NCI-H1694 treated with DMSO at 0.1 percent for 48 hours (cell line): Measurements from ENCODE around the gene RAB3D.
"Not testable (repeated sequence)": the region's sequence is repeated elsewhere in the genome, so short reads cannot be mapped to it uniquely, and the experiment has no call there.

Source experiments
- DNase-seq: peaks from one replicate; lab custom pipeline; 2025; lab: John Stamatoyannopoulos, UW

Gene RAB3D

DNA sequence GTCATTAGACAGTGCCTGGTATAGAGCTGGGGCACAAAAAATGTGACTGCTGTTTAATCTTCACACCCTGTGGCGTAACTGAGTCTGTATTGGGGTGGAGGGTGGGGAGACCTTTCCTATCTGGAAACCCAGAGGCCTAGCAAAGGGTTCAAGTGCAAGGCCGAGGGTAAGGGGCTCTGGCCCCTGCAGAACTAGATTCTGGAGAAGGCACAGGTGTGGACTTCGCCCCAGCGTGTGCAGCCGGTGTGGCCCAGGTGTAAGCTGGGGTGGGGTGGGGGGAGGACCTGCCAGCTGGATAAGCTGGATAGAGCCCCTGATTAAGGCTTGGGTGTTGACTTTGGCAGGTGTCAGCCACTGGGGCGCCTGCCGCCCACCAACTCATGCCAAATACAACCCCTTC is 1.3 kb downstream of the RAB3D start:
- no peak for DNase-seq

DNA sequence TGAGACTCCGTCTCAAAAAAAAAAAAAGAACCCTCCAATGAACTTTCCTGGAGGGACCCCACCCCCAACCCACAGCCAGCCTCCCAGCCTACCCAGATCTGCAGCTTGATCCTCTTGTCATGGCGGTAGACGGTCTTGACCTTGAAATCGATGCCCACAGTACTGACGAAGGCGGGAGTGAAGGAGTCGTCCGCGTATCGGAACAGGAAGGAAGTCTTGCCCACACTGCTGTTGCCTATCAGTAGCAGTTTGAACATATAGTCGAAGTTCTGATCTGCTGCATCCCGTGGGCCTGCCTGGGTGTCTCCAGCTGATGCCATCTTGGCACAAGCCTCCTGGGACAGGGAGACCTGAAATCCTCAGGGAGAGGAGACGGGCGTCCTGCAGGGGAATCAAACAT is 2.4 kb downstream of the RAB3D start:
- DNase-seq: no peak

DNA sequence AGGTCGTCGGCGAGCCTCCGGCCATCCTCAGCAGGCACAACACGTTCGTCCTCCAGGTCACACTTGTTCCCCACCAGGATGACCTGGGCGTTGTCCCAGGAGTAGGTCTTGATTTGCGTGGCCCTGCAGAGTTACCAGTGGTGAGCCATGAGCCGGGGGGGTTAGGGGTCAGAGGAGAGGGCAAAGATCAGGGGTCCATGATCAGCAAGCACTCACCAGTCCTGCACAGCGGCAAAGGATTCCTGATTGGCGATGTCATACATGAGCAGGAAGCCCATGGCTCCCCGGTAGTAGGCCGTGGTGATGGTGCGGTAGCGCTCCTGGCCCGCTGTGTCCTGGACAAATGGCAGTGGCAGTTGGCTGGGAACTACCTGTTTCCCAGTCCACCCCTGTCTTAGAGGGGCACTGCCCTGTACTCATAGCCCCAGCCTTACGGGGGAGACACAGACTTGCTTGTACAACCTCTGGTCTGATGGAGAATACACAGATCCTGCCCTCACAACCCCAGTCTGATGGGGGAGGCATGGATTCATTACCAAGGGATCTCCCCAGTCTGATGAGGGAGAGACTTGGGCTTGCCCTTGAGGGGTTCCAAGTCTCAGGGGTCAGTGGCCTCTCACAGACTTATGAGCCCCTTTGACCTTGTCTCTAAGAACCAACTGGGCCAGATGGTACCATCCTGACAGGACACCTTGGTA is 3.9 kb downstream of the RAB3D start:
- no peak for DNase-seq

GRCh38 chr19:11333838-11334237 is 5.6 kb downstream of the RAB3D start:
- DNase-seq: not testable (repeated sequence)

DNA sequence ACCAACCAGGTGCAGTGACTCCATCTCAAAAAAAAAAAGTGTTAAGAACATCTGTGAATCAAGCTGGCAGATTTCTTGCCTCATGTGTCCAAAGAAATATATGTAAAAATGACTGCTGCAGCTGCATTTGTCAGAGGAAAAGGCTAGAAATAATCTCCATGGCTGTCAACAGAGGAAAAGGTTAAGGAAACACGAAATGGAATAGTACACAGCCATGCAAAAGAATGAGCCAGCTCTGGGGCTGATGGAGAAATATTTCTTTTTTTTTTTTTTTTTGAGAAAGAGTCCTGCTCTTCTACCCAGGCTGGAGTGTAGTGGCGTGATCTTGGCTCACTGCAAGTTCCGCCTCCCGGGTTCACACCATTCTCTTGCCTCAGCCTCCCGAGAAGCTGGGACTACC is 6.6 kb downstream of the RAB3D start:
- no peak for DNase-seq

DNA sequence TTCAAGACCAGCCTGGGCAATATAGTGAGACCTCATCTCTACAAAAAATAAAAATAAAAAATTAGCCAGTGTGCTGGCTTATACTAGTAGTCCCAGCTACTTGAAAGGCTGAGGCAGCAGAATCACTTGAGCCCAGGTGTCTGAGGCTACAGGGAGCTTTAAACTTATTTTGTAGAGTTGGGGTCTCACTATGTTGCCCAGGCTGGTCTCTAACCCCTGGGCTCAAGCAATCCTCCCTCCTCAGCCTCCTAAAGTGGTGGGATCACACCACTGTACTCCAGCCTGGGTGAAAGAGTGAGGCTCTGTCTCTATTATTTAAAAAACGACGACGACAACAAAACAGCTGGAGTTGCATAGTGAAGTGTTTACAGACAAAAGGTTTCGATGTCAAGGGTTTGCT is 8.0 kb downstream of the RAB3D start:
- no peak for DNase-seq

DNA sequence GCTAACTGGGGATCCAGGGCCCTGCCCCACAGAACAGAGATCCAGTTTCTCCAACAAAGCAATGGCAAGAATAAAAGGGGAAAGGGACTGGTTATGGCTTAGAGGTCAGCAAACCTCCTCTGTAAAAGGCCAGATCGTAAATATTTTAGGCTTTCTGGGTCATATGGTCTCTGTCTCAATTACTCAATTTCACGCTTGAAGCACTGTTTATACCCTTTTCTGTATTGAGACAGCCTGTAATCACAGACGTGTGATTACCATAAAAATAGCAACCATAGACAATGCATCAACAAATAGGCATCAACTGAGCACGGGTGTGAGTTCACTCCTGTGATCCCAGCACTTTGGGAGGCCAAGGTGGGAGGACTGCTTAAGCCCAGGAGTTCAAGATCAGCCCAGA is 9.3 kb downstream of the RAB3D start:
- no peak for DNase-seq

- no peak for DNase-seq
These were observed 13.9 kb downstream of the RAB3D start for GRCh38 chr19:11325544-11325943.

DNA sequence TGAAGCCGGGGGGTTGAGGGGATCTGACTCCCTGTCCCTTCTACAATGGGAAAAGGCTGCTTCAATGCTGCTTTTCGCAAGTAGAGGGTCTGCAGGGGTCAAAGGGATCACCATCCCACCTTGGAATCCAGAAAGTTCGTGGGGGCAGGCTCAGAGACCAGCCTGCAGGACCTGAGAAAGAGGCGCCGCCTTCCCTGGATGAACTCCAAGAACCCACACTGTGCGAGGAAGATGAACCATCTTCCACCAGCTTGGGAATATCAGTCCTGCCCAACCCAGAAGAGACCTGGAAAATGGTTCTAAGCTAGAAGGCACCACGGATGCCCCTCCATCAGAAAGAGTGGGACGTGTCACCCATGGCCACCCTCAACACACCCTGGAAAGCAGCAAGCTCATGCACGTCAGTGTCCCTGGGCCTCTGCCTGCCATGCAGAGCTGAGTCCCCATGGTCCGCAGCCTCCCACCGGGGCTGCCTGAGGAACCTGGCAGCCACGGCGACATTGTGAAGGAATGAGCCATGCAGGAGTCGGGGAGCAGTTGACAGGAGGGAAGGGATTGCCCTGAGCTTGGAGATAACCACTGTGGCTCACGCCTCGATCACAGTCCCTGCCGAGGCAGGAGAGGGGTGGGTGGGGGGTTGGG is 14.6 kb downstream of the RAB3D start:
- DNase-seq: no peak

- peak; percentile 66 for DNase-seq
These were observed 15.3 kb downstream of the RAB3D start for GRCh38 chr19:11324079-11324661.

DNA sequence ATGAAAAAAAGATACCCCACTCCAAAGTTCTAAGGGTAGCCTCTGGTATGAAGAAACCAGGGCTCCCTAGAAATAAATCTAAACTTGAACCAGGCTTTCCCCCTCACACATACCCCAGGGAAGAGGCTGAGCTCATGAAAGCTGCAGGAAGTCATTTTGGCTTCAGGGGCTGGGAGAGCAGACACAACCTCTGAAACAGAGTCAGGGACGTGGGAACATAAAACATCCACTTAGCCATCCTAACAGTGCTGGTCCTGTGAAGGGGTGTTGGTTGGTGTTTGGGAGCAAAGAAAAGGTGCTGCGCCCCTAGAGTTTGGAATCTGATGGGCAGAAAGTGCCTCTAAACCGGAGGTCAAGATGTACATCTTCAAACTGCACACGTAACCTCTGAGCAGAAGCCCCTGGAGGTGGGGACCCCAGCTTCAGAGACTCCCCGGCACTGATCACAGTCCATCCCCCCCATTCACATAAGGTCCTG is 15.8 kb downstream of the RAB3D start:
- no peak for DNase-seq

DNA sequence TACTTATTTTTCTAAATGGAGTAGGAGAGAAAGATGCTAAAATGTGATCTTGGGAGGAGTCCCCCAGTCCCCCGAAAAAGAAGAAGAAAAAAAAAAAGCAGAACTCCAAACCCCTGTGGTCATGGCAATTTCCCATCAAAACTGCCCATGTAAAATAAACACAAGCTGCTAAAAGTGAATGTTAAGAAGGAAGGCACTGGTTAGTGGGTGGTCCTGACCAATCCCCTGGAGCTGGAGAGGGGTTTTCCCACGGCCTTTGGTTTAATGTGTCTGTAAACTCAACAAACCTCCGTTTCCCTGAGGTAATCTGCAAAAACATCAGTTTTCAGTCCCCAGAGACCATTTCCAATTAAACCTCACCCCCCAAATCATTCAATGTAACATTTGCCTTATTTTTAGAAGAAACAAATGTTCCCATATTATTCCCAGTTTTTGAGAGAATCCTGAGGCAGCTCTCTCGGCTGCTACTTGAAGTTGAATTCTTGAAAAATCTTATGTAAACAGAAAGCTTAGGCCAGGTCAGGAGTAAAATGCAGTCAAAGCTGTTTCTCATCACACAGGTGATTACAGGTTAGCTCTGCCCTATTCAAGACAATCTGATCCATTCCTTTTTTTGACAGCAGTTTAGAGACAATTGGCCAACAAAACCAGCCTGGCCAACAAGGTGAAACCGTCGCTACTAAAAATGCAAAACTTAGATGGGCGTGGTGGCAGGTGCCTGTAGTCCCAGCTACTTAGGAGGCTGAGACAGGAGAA is 17.0 kb downstream of the RAB3D start:
- no peak for DNase-seq

- DNase-seq: no peak
These were observed 18.0 kb downstream of the RAB3D start for GRCh38 chr19:11321191-11322126.

DNA sequence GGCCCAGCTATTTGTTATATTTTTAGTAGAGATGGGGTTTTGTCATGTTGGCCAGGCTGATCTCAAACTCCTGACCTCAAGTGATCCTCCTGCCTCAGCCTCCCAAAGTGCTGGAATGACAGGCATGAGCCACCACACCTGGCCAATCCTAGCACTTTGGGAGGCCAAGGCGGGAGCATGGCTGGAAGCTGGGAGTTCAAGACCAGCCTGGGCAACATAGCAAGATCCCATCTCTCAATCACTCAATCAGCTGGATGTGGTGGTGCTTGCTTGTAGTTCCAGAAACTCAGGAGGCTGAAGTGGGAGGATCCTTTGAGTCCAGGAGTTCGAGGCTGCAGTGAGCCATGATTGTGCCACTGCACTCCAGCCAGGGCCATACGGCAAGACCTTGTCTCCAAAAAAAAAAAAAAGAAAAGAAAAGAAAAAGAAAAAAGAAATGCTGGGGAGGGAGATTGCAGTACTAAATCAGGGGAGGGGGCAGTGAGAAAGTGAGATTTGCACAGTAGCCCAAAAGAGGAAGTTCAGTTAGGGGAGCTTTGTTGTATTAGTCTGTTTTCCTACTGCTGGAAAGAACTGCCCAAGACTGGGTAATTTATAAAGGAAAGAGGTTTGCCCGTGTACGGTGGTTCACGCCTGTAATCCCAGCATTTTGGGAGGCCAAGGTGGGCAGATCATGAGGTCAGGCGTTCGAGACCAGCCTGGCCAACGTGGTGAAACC is 19.0 kb downstream of the RAB3D start:
- DNase-seq: not testable (repeated sequence)

GRCh38 chr19:11306337-11306736 is 33.1 kb downstream of the RAB3D start:
- DNase-seq: no peak

DNA sequence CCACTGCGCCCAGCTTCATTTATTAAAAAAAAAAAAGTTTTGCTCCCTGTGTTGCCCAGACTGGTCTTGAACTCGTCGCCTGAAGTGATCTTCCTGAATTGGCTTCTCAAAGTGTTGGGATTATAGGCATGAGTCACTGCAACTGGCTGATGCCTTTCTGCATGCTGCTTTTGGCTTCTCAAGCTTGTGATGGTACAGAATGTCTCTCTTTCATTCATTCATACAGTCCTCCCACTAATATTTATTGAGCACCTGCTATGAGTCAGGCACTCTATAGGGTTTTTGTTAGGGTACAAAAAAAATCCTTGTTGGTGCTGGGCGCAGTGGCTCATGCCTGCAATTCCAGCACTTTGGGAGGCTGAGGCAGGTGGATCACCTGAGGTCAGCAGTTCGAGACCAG is 34.5 kb downstream of the RAB3D start:
- DNase-seq: no peak

- DNase-seq: no peak
These were observed 38.7 kb downstream of the RAB3D start for GRCh38 chr19:11300811-11301120.

- DNase-seq: no peak
These were observed 39.3 kb downstream of the RAB3D start for GRCh38 chr19:11299946-11300810.

DNA sequence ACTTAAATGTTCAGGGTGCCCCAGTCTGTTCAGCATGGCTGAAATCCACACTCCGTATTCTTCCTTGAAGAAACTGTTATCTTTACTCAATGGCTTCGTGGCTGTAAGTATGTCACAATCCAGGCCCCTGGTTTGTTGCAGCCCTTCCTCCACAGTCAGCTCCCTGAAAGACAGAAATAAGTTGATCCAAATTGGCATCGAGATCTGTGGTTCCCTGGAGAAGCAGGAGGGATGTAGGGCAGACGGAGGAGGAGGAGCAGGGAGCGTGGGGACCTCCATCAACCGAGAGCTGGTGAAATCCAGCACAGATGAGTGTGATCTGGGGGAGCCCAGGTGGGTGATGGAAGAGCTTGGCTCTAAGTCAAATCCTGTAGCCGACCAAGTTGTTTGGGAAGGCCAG is 43.2 kb downstream of the RAB3D start:
- DNase-seq: no peak

GRCh38 chr19:11295665-11296245 is 43.7 kb downstream of the RAB3D start, which contains the start of gene TSPAN16:
TSPAN16 (plus strand) TSS chr19:11296160; CDS start chr19:11296298, 138 bp downstream.
- peak; percentile 44 for DNase-seq
